ENCODE results near the gene SRMS. TPM values are rescaled to one million over a fixed set of nuclear protein-coding genes. Genes with fewer than 3 reads are reported as not detected.

The SRMS gene
- total RNA-seq, 4 donors from 2014 or later, result not detected

DNA sequence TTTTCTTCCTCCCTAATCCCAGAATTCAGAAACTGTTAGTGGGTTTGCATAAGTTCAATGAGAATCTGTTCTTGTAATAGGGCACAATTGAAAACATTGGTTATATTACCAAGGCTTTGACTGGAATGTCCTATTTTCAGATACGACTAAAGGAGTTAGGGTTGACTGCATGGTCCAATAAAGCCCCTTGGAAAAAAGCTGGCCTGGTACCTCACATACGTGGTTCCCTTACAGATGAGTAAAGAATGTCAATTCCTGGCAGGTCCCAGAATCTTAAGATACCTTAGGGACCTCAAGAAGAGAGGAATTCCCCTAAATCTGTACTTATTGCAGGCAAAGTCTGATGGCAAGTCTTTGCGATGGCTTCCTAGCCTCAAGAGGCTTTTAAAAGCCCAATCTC is 22.4 kb downstream of the SRMS start:
- Histone ChIP-seq H3K4me3 (no peak overlapping the region), H3K9me3 (peaks cover 0 to 10% (median 0%) of the 10 kb centered on the region in 4 donors), H3K27me3 (no peaks in the 10 kb centered on the region), H3K27ac (no peak overlapping the region), H3K36me3 (peaks cover 0 to 26% (median 0%) of the 10 kb centered on the region in 3 donors), H3K4me1 (peaks cover 0 to 34% (median 16%) of the 10 kb centered on the region in 4 donors)
- DNase-seq (ENCODE audit: low spot score in 2 of 2), result no peak
- WGBS, 2 donors, result 48 to 49% methylated on average over 3 of the region's 3 CpGs
- no peak for TF ChIP-seq EP300 (IDR thresholded peaks at IDR 0.05)
- TF ChIP-seq, protein P1, sequence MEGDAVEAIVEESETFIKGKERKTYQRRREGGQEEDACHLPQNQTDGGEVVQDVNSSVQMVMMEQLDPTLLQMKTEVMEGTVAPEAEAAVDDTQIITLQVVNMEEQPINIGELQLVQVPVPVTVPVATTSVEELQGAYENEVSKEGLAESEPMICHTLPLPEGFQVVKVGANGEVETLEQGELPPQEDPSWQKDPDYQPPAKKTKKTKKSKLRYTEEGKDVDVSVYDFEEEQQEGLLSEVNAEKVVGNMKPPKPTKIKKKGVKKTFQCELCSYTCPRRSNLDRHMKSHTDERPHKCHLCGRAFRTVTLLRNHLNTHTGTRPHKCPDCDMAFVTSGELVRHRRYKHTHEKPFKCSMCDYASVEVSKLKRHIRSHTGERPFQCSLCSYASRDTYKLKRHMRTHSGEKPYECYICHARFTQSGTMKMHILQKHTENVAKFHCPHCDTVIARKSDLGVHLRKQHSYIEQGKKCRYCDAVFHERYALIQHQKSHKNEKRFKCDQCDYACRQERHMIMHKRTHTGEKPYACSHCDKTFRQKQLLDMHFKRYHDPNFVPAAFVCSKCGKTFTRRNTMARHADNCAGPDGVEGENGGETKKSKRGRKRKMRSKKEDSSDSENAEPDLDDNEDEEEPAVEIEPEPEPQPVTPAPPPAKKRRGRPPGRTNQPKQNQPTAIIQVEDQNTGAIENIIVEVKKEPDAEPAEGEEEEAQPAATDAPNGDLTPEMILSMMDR (IDR thresholded peaks at IDR 0.05), result no peak
- TF ChIP-seq POLR2A (IDR thresholded peaks at IDR 0.05), result no peak

DNA sequence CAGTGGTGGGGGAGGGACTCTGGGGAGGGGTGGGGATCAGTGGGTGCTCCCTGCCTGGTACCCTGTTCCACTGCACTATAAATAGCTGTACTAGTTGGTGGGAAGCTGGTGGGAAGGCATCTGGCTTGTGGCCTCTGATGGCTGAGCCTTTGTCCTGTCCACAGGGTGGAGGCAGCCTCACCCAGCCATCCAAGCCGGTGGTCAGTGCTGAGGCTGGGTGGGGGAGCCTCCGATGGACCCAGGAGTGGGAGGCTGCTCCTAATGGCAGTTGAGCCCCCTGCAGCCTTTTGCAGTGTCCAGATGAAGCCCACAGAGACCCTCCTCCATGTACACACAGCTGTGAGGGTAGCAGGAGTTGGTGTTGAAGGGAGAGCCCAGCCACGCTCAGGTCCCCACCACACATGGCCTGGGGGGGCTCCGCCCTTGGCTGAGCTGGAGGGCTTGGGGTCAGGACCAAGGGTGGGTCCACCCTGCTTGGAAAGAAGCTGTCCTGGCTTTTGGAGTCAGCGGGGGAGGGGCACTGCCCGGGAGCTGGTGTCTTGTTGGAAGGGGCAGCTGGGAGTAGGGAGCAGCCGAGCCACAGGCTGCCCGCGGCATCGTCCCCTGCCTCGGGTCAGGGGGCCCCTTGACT is 24.5 kb downstream of the SRMS start:
- 87 to 91% methylated on average over 9 to 11 of the region's 11 CpGs for WGBS, 2 donors
- peak overlapping the region in 2 of 4 donors; percentile 16 to 100 for H3K27ac ChIP-seq
- TF ChIP-seq, protein P1 (IDR thresholded peaks at IDR 0.05), result no peak
- TF ChIP-seq EP300 (IDR thresholded peaks at IDR 0.05) (no peak), POLR2A (IDR thresholded peaks at IDR 0.05) (no peak)
- peaks cover 0 to 43% (median 16%) of the 10 kb centered on the region in 4 donors for H3K4me1 ChIP-seq
- no peak for DNase-seq (ENCODE audit: low spot score in 2 of 2)
- peaks cover 0 to 26% (median 0%) of the 10 kb centered on the region in 3 donors for H3K36me3 ChIP-seq
- peaks cover 0 to 10% (median 0%) of the 10 kb centered on the region in 4 donors for H3K9me3 ChIP-seq
- no peak overlapping the region for H3K4me3 ChIP-seq
- peaks cover 0 to under 1% of the 10 kb centered on the region in 2 donors for H3K27me3 ChIP-seq

DNA sequence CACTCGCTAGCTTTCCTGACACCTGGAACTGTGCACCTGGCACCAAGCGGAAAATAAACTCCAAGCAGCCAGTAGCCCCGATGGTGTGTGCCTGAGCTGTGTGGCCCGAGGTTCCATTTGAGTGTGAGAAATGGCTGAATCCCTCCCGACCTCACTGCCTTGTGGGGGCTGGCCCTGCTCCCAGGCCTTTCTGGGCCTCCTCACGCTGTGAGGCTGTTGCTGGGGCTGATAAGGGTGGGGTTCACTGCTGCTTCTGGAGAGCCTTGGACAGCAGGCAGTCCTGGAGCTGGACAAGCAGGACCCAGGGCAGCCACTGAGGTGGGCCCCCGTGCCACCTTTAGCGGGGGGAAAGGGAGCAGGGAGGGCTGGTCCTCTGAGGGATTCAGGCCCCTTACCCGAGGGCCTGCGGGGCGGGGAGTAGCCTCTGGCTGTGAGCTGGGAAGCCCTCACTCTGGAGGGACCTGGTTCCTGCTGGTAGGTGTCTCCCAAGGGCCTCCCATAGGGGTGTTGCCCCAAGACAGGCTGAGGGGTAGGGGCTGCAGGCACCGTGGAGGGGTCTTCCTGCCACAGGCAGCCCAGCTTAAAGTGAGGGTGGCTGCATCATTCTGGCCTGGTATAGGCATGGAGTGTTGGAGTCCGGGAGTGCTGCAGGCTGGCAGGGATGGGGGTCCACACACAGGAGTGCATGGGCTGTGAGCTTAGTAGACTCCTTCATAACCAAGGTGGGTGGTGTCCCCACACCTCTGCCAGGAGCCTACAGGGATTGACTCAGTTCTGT is 25.3 kb downstream of the SRMS start:
- Histone ChIP-seq H3K4me1 (peaks cover 0 to 43% (median 16%) of the 10 kb centered on the region in 4 donors), H3K27ac (peak overlapping the region; percentile 93 to 100 (median 95)), H3K27me3 (peaks cover 0 to 4% of the 10 kb centered on the region in 2 donors), H3K36me3 (peaks cover 0 to 31% (median 0%) of the 10 kb centered on the region in 3 donors), H3K9me3 (peaks cover 0 to 10% (median 0%) of the 10 kb centered on the region in 4 donors), H3K4me3 (peak overlapping the region in 3 of 4 donors; percentile 72 to 99 (median 98))
- DNase-seq (ENCODE audit: low spot score in 2 of 2), result no peak
- TF ChIP-seq, protein P1 (IDR thresholded peaks at IDR 0.05), result no peak
- 60 to 61% methylated on average over 8 to 13 of the region's 13 CpGs for WGBS, 2 donors

DNA sequence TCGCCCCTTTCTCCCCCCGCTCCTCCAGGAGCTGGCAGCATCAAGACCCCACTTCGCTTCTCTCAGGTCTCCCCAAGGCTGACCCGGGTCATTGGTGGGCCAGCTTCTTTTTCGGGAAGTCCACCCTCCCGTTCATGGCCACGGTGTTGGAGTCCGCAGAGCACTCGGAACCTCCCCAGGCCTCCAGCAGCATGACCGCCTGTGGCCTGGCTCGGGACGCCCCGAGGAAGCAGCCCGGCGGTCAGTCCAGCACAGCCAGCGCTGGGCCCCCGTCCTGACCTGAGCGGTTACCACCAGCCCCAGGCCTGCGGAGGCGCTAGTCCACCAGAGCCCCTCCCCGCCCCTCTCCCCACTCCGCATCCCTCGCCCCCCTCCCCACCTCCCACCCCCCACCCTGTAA is 25.9 kb downstream of the SRMS start:
- Histone ChIP-seq H3K27ac (peak overlapping the region; percentile 93 to 100 (median 95)), H3K4me3 (peak overlapping the region; percentile 69 to 99 (median 85)), H3K4me1 (peaks cover 0 to 43% (median 16%) of the 10 kb centered on the region in 4 donors), H3K36me3 (peaks cover 0 to 31% (median 0%) of the 10 kb centered on the region in 3 donors), H3K27me3 (peaks cover 0 to 4% of the 10 kb centered on the region in 2 donors), H3K9me3 (peaks cover 0 to 10% (median 0%) of the 10 kb centered on the region in 4 donors)
- WGBS, 2 donors, result 15 to 23% methylated on average over 20 to 23 of the region's 23 CpGs
- DNase-seq (ENCODE audit: low spot score in 2 of 2), result no peak
- TF ChIP-seq EP300 (IDR thresholded peaks at IDR 0.05) (no peak), POLR2A (IDR thresholded peaks at IDR 0.05) (no peak)
- TF ChIP-seq, protein P1 (IDR thresholded peaks at IDR 0.05), result no peak
